ENCODE results near the gene SERGEF. TPM values are rescaled to one million over a fixed set of nuclear protein-coding genes. Genes with fewer than 3 reads are reported as not detected.

SERGEF gene
- total RNA-seq, 2 donors from 2014 or later: 20.8 to 28.7 TPM

DNA sequence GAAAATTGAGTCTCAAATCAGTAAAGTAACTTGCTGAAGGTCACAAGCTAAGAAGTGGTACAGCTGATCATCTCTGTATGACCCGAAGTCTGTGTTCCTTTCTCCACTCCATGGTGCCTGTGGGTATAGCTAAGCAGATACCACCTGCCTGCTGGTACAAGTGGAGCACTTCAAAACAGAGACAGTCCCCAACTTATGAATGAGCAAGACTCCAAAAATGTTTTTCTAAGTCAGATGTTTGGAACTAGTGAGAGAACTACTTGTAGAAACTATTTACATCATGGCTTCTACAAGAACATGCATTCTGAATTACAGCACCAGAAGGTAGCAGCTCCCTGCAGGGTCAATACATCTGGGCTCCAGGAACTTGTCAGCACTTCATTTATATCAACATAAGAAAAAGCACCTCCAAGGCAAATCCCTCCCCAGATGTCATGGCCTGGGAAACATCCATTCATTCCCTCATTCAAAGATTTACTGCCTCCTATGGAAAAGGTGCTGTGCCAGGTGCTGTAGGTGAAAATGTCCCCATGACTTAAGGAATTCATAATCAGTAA, 94.7 kb downstream of the SERGEF start:
- 87 to 100% methylated on average over 1 of the region's 1 CpG for WGBS, 2 donors
- Histone ChIP-seq H3K9me3 (no peaks in the 10 kb centered on the region), H3K4me1 (no peaks in the 10 kb centered on the region), H3K27ac (no peak overlapping the region), H3K27me3 (no peaks in the 10 kb centered on the region), H3K36me3 (replicated peaks in 1 of 2; ENCODE audit: insufficient read depth in 1 of 2, low read depth in 2 of 2) (peaks cover 0 to 2% of the 10 kb centered on the region in 2 donors), H3K4me3 (no peak overlapping the region)
- TF ChIP-seq, protein P1, sequence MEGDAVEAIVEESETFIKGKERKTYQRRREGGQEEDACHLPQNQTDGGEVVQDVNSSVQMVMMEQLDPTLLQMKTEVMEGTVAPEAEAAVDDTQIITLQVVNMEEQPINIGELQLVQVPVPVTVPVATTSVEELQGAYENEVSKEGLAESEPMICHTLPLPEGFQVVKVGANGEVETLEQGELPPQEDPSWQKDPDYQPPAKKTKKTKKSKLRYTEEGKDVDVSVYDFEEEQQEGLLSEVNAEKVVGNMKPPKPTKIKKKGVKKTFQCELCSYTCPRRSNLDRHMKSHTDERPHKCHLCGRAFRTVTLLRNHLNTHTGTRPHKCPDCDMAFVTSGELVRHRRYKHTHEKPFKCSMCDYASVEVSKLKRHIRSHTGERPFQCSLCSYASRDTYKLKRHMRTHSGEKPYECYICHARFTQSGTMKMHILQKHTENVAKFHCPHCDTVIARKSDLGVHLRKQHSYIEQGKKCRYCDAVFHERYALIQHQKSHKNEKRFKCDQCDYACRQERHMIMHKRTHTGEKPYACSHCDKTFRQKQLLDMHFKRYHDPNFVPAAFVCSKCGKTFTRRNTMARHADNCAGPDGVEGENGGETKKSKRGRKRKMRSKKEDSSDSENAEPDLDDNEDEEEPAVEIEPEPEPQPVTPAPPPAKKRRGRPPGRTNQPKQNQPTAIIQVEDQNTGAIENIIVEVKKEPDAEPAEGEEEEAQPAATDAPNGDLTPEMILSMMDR (IDR thresholded peaks at IDR 0.05): no peak
- no peak for TF ChIP-seq POLR2A (IDR thresholded peaks at IDR 0.05)
- DNase-seq (no peak), ATAC-seq (no peak)
- intact Hi-C loops (cut with DNase I): no loop called here

DNA sequence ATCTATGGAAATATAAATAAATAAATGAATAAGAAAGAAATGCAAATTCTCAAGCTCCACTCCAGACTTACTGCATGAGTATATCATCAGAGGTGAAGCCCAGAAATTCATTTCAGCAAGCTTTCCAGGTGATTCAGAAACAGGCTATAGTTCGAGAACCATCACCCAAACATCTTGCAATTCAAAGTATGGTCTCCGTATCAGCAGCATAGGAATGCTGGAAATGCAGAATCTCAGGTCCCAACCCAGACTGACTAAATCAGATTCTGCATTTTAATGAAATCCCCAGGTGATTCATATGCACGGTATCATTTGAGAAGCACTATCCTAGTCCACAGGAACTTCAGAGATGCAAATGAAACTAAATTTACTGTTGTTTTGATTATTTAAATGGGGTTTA, 95.3 kb downstream of the SERGEF start:
- no peak for ATAC-seq
- no peaks in the 10 kb centered on the region for H3K4me1 ChIP-seq
- WGBS, 2 donors: 93 to 98% methylated on average over 3 of the region's 3 CpGs

DNA sequence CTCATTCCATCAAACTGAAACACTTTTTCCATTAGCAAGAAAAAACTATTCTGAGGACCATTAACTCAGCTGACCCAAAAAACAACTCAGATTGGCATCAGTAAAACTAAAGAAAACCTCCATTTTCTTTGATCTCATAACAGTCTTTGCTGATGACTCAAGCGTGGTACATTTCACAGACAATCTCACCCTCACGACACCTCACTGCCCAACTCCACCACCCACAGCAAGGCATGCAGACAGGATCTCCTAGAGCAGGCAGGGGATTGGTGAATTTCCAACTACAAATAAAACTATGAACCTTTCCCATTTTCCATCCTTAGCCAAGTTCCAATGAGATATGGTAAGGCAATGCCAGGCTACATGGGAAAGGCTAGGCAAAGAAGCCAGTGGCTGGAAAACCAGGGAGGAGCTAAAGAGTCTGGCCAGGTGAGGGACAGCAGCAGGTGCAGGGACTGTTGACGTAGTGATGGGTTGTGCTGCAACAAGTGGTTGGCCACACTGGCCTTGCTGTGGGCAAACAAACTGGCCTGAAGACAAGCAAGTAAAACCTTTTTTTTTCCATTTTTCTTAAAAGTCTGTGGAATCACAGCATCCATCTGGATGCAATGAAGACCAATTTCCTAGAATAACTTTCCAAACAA, 97.2 kb downstream of the SERGEF start:
- H3K4me1 ChIP-seq: no peaks in the 10 kb centered on the region
- no peak overlapping the region for H3K27ac ChIP-seq
- no peak for DNase-seq
- WGBS, 2 donors: 75 to 81% methylated on average over 3 of the region's 3 CpGs
- intact Hi-C loops (cut with DNase I): no loop called here
- ATAC-seq: no peak
- no peak overlapping the region for H3K4me3 ChIP-seq
- H3K36me3 ChIP-seq (replicated peaks in 1 of 2; ENCODE audit: insufficient read depth in 1 of 2, low read depth in 2 of 2): peaks cover 0 to 2% of the 10 kb centered on the region in 2 donors
- TF ChIP-seq, protein P1 (IDR thresholded peaks at IDR 0.05): no peak
- no peak for TF ChIP-seq POLR2A (IDR thresholded peaks at IDR 0.05)
- H3K27me3 ChIP-seq: no peaks in the 10 kb centered on the region
- no peaks in the 10 kb centered on the region for H3K9me3 ChIP-seq

More for the DNA sequence above, 95.3 kb downstream of the SERGEF start:
- Histone ChIP-seq H3K9me3 (no peaks in the 10 kb centered on the region), H3K36me3 (replicated peaks in 1 of 2; ENCODE audit: insufficient read depth in 1 of 2, low read depth in 2 of 2) (peaks cover 0 to 2% of the 10 kb centered on the region in 2 donors), H3K27me3 (no peaks in the 10 kb centered on the region), H3K4me3 (no peak overlapping the region), H3K27ac (no peak overlapping the region)
- intact Hi-C loops (cut with DNase I): no loop called here
- no peak for DNase-seq
- no peak for TF ChIP-seq POLR2A (IDR thresholded peaks at IDR 0.05)
- TF ChIP-seq, protein P1 (IDR thresholded peaks at IDR 0.05): no peak

DNA sequence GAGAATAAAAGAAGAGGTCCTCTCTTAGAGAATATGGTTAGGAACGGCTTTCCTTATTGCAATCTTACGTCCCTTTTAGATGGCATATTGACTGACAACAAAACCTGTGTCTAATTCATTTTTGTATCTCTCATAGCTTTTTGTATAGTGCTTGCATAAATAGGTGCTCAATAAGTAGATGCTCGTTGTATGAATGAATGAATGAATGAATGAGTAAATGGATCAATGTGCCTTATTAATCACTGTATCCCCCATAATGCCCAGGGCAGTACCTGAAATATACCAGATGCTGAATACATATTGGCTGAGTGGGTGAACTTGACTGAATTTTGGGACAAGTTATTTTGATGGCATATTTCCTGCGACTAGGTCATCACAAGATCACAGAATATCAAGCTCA, 97.9 kb downstream of the SERGEF start:
- peaks cover 0 to 2% of the 10 kb centered on the region in 2 donors for H3K36me3 ChIP-seq (replicated peaks in 1 of 2; ENCODE audit: insufficient read depth in 1 of 2, low read depth in 2 of 2)
- H3K27ac ChIP-seq: no peak overlapping the region
- intact Hi-C loops (cut with DNase I): no loop called here
- 87 to 97% methylated on average over 4 of the region's 4 CpGs for WGBS, 2 donors
- no peaks in the 10 kb centered on the region for H3K27me3 ChIP-seq
- ATAC-seq: no peak
- DNase-seq: no peak
- H3K9me3 ChIP-seq: no peaks in the 10 kb centered on the region
- no peaks in the 10 kb centered on the region for H3K4me1 ChIP-seq
- TF ChIP-seq, protein P1 (IDR thresholded peaks at IDR 0.05): no peak
- H3K4me3 ChIP-seq: no peak overlapping the region

DNA sequence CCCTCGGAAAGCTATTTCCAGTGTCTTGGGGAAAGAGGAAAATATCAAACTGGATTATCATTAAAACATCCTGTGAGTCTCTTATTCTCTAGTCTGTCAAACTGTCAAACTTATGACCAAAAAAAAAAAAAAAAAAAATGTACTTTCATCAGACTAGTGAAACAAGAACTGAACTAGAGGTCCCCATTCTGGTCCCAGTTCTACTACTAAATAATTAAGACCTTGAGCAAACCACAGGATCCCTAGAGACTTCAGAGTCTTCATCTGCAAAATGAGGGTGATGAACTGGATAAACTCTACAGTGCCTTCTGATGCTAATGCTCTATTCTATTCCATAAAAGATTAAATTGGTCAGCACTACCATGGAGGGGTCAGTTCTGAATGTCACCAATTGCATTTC, 105.8 kb downstream of the SERGEF start:
- ATAC-seq: no peak
- TF ChIP-seq POLR2A (IDR thresholded peaks at IDR 0.05): no peak
- TF ChIP-seq, protein P1 (IDR thresholded peaks at IDR 0.05): no peak
- Histone ChIP-seq H3K4me1 (no peaks in the 10 kb centered on the region), H3K36me3 (replicated peaks in 1 of 2; ENCODE audit: insufficient read depth in 1 of 2, low read depth in 2 of 2) (no peaks in the 10 kb centered on the region), H3K27ac (no peak overlapping the region), H3K4me3 (no peak overlapping the region), H3K9me3 (no peaks in the 10 kb centered on the region), H3K27me3 (no peaks in the 10 kb centered on the region)
- 96 to 100% methylated on average over 1 of the region's 1 CpG for WGBS, 2 donors
- DNase-seq: no peak
- intact Hi-C loops (cut with DNase I): no loop called here

All from body of pancreas (tissue), 4 donors.